Uterus (tissue), 4 donors: Measurements from ENCODE around the gene NCKAP5L. TPM values are rescaled to one million over a fixed set of nuclear protein-coding genes. Genes with fewer than 3 reads are reported as not detected.

Source experiments
- DNase-seq, 2 donors: peaks; one replicate each; pipeline ENCODE4 v3.0.0-alpha.2; 2019 to 2020
- H3K27ac ChIP-seq, 2 donors: fragments of 200-600 bp; sonication (generic); 1 replicate in 1 of 2; 2 replicates in 1 of 2; pipeline ENCODE4 v1.5.1; 2016 to 2018
- H3K27me3 ChIP-seq, 2 donors: fragments of 200-600 bp; sonication (generic); one replicate each; pipeline ENCODE4 v1.5.1; 2018 to 2019; ENCODE audit warnings: control low read depth in 1 of 2
- H3K36me3 ChIP-seq, 2 donors: fragments of 200-600 bp; sonication (generic); one replicate each; pipeline ENCODE4 v1.5.1; 2019; ENCODE audit warnings: control low read depth in 1 of 2
- H3K4me1 ChIP-seq, 2 donors: fragments of 200-600 bp; sonication (generic); one replicate each; pipeline ENCODE4 v1.5.1; 2018 to 2019; ENCODE audit warnings: control low read depth in 1 of 2
- H3K4me3 ChIP-seq, 2 donors: fragments of 200-600 bp; sonication (generic); 1 replicate in 1 of 2; 2 replicates in 1 of 2; pipeline ENCODE4 v1.5.1; 2018 to 2019; ENCODE audit warnings: mild to moderate bottlenecking in 1 of 2
- H3K9me3 ChIP-seq, 2 donors: fragments of 200-600 bp; sonication (generic); one replicate each; pipeline ENCODE4 v1.5.1; 2019; ENCODE audit warnings: control low read depth in 1 of 2
- CTCF ChIP-seq, 4 experiments: fragments of 200-600 bp in 2 of 4; fragments of 450-650 bp in 2 of 4; sonication (generic) in 2 of 4; IDR thresholded peaks; one replicate each; pipeline ENCODE4 v1.5.1; 2016 to 2019; ENCODE audit warnings: antibody characterized with exemption in 4 of 4, mild to moderate bottlenecking in 2 of 4, moderate library complexity in 1 of 4
- POLR2A ChIP-seq, 2 donors: fragments of 450-650 bp; IDR thresholded peaks; one replicate each; pipeline ENCODE4 v1.6.1; 2016; ENCODE audit warnings: antibody characterized with exemption in 2 of 2, mild to moderate bottlenecking in 1 of 2, moderate library complexity in 1 of 2
- intact Hi-C: fragments of 100-400 bp; cut with DNase I; formaldehyde crosslinking; loops from one replicate; pipeline ENCODE4 v1.15.1; 2023; ENCODE audit warnings: low total_unique reads
- small RNA-seq: library from RNA; depleted of rRNA; stranded (forward); fragments of <200 nt; gene quantifications from one replicate; pipeline ENCODE3, GENCODE V24; 2016
- total RNA-seq, 4 donors: library from RNA; depleted of rRNA in 3 of 4; stranded (reverse); fragments of >200 nt in 3 of 4; gene quantifications; one replicate each; pipeline versions ENCODE4 v1.1.0 to v1.2.4, GENCODE V29; 2014 to 2023
- donor health status: DM: yes; HTN: yes; CAD: no.

The NCKAP5L gene
- total RNA-seq, 4 donors from 2014 or later = 4.1 to 26.1 (median 11.5) TPM

- intact Hi-C loops = no loop called here
- Histone ChIP-seq H3K36me3 (no peaks in the 10 kb centered on the region), H3K4me3 (peak overlapping the region; percentile 84 to 86), H3K27me3 (no peaks in the 10 kb centered on the region), H3K27ac (peak overlapping the region; percentile 84 to 98), H3K9me3 (no peaks in the 10 kb centered on the region), H3K4me1 (peaks cover 5 to 9% of the 10 kb centered on the region in 2 donors)
- peak; percentile 74 to 75 for DNase-seq
- TF ChIP-seq POLR2A (IDR thresholded peaks at IDR 0.05) = no peak
- TF ChIP-seq CTCF (IDR thresholded peaks at IDR 0.05) = no peak
Measured at GRCh38 chr12:49741882-49742620, 86.2 kb downstream of the NCKAP5L start.

Small RNA genes within 50 kb of the gene (small RNA-seq; reads per million reads assigned to genes)
- not detected for gene LSM6P2

Other genes with a start within 250 kb of the NCKAP5L start
- under 1 TPM in 3 of 4 donors, not detected in 1; 0.21 to 0.77 (median 0.30) TPM for gene FAM186B, start 222.8 kb downstream of the NCKAP5L start, total RNA-seq
- 10 to 100 TPM; 17.4 to 72.9 (median 25.4) TPM for gene PRPF40B, start 204.9 kb downstream of the NCKAP5L start, total RNA-seq
- gene FMNL3, start 121.0 kb downstream of the NCKAP5L start, total RNA-seq = 10 to 100 TPM in 2 of 4 donors, 1 to 10 TPM in 2; 3.3 to 45.7 (median 20.4) TPM
- 100 to 1,000 TPM; 201 to 298 (median 263) TPM for gene TMBIM6, start 86.9 kb downstream of the NCKAP5L start, total RNA-seq
- gene BCDIN3D, start 14.7 kb upstream of the NCKAP5L start, total RNA-seq = 1 to 10 TPM; 2.1 to 7.2 (median 2.7) TPM
- 10 to 100 TPM in 1 of 4 donors, 1 to 10 TPM in 3; 1.0 to 11.9 (median 5.5) TPM for gene FAIM2, start 75.5 kb upstream of the NCKAP5L start, total RNA-seq
- not detected for gene AQP2, start 122.3 kb upstream of the NCKAP5L start, total RNA-seq
- 1 to 10 TPM in 1 of 4 donors, not detected in 3; 2.3 TPM for gene AQP5, start 133.5 kb upstream of the NCKAP5L start, total RNA-seq
- under 1 TPM in 1 of 4 donors, not detected in 3; 0.35 TPM for gene AQP6, start 144.5 kb upstream of the NCKAP5L start, total RNA-seq
- 10 to 100 TPM in 1 of 4 donors, 1 to 10 TPM in 3; 8.5 to 57.8 (median 9.3) TPM for gene RACGAP1, start 197.1 kb upstream of the NCKAP5L start, total RNA-seq
- gene ASIC1, start 229.2 kb upstream of the NCKAP5L start, total RNA-seq = 1 to 10 TPM in 2 of 4 donors, not detected in 2; 3.5 to 5.6 TPM